GM12874 (cell line): Measurements from ENCODE around the gene LINC01488.

Source experiments
- TF ChIP-seq, protein P1 (sequence below): IDR thresholded peaks from 2 replicates; pipeline ENCODE4 v1.5.1; 2011; ENCODE audit warnings: low read depth, mild to moderate bottlenecking, control low read depth, low read length, moderate library complexity; ENCODE audit not compliant: insufficient read depth

Gene LINC01488

DNA sequence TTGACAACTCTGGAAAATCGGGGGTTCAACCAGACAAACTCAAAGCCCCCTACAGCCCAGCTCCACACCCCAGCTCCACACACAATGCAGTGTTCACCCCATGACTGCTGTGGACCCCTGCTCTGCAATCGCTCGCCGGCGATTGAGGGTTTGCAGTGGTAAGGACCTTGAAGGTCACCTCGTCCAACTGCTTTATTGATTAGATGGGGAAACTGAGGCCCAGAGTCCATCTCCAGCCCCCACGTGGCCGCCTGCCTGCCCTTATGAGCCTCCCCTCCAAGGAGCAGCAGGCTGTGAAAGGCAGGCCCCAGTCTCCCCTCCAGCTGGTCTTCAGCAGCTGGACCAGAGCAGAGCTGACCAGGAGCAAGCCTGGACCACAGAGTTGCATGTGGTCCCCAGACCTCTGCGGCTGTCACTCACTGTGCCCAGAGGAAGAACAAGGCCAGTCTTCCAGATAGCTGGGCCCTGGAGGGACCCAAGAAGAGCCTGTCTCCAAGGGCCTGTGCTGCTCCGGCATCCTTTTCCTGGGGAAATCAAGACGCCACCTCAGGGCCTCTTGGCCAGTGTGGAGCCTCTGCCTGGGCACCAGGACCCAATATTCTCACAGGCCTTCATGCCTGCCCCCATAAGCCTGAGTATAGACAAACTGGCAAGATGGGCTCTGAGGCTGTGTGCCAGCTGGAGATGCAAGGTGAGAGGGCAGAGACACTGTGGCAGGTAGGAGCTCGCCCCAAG lies 8.8 kb upstream of the LINC01488 start:
- TF ChIP-seq, protein P1, sequence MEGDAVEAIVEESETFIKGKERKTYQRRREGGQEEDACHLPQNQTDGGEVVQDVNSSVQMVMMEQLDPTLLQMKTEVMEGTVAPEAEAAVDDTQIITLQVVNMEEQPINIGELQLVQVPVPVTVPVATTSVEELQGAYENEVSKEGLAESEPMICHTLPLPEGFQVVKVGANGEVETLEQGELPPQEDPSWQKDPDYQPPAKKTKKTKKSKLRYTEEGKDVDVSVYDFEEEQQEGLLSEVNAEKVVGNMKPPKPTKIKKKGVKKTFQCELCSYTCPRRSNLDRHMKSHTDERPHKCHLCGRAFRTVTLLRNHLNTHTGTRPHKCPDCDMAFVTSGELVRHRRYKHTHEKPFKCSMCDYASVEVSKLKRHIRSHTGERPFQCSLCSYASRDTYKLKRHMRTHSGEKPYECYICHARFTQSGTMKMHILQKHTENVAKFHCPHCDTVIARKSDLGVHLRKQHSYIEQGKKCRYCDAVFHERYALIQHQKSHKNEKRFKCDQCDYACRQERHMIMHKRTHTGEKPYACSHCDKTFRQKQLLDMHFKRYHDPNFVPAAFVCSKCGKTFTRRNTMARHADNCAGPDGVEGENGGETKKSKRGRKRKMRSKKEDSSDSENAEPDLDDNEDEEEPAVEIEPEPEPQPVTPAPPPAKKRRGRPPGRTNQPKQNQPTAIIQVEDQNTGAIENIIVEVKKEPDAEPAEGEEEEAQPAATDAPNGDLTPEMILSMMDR: no peak

DNA sequence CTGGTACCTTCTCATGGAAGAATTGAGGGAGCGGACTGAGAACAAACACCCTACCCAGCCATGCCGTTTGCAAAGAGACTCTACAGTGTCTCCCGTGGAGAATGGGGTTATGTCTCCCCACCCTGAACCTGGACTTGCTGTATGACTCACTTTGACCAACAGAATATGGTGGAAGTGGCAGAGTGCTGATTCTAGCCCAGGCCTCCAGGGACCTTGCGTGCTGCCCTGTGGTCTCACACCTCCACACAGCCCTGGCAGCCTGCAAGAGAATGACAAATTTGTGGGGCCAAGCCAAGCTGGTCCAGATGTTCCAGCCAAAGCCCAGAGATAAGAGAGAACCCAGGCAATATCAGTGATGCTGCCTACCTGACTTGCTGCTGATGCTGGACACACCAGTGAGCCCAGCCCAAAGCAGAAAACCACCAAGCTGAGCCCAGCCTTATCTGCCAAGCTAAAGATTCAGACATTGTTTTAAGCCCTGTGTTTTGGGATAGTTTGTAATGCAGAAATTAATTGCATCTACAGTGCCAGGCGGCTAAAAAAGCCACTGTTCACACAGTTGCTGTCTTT lies 8.1 kb upstream of the LINC01488 start:
- TF ChIP-seq, protein P1: no peak

DNA sequence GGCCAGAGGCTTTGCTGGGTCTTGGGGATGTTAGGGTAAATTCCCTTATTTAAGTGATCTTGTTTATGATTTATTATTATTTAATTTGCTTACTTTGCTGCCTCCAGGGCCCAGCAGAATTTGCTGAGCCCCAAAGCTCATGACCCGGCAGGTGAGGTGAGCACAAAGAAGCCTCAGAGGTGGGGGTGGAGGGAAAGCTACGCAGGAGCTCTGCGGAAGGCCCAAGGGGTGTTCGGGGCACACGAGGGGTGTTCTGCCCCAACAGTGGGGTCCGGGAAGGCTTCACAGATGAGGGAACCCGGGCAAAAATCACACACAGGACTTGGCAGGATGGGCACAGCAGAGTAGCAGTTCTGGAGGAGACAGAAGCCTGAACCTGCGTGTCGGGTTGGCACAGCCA lies 6.7 kb upstream of the LINC01488 start:
- TF ChIP-seq, protein P1: no peak

DNA sequence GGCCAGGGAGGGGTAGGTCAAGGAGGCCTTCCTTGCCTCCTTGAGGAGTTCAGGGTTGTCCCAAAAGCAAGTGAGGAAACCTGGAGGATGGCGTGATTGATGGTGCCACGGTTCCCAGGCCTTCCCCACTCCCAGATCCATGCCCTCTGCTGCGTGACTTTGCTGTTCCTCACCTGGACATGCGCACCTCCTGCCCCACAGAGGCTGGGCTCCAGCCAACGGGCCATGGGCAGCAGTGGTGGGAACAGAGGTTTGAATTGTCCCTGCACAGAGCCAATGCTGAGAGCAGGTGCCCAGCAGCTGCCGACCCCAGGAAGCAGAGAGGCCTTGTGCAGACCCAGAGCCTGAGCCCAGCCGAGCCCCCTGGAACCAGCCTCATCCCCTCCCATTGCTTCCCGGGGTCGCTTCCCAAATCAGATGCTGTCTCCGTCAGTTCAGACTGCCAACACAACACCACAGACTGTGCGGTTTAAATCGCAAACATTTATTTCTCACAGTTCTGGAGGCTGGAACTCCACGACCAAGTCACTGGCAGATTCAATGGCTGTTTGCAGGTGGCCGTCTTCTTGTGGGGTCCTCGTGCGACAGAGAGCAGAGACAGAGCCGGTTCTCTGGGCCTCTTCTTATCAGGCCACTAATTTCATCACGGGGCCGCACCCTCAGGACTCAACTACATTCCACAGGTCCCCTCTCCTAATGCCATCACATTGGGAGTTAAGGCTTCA lies 6.2 kb upstream of the LINC01488 start:
- TF ChIP-seq, protein P1: no peak

DNA sequence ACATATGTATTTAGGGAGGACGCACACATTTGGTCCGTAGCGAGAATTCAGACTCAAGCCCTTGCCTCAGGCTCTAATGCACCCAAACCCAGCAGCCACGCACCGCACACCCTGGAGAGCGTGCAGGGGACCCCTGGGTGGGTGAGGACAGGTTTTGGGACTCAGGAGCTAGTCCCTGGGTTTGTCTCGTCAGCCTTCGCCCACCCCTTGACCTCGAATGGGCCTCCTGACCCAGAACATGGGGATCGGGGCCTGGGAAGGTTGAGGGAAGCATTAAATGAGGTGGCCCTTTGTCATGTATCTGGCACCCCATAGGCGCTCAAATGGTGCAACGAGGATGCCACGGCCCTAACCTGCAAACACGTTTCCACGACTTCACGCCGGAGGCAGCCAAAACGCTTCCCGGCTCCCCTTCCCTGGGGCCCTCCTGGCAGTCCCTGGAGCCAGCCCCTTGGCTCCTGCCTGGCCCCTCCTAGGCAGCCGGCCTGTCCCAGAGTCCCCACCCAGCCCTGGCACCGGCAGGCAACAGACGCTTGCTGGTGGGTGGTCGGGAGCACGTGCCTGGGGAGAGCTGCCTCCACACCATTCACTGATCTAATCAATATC lies 5.5 kb upstream of the LINC01488 start:
- TF ChIP-seq, protein P1: no peak

DNA sequence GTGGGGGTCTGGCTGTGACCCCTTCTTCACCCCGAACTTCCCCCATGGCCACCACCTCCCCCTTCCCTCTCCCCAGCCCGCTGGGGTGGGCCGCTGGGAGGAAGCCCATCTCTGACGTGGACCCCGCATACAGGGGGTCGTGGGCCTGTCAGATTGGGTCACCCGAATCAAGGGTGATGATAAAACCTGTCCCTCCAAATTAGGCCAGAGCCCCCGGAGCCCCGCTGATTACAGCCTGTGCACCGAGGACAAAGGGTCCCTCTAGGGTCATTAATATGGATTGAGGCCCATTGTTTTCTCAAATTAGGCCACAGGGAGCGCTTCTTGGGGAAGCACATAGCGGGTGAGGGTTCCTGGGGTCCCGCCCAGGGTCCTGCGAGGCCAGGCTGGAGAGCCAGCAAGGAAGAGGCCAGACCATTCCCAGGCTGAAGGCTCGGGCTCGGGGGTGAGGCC lies 4.9 kb upstream of the LINC01488 start:
- TF ChIP-seq, protein P1: no peak

DNA sequence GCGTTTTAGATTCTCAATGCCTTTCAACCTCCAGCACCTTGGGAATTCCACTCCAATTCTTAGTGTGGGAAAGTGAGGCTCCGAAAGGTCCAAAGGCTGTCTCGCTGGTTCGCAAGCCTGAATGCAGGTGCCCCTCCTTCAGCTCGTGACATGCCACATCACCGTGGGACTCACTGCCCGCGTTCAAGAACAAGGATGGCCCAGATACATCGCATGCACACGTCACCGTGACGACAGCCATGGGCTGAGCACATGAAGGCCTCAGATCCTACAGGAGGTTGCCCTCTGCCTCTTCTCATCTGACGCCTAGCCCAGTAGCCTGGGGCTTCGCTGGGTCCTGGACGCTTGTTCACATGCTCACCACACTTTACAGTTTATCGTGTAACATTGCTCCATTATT lies 4.4 kb upstream of the LINC01488 start:
- TF ChIP-seq, protein P1: no peak
